Smooth muscle cell (in vitro differentiated cells): ENCODE data around the gene CTIF. TPM values are rescaled to one million over a fixed set of nuclear protein-coding genes. Genes with fewer than 3 reads are reported as not detected.

Experiments used
- DNase-seq: peaks from one replicate; lab custom pipeline; 2025; ENCODE audit not compliant: unreplicated experiment; lab: John Stamatoyannopoulos, UW
- H2AFZ ChIP-seq: fragments of 200-600 bp; sonication (generic); 2 replicates; pipeline ENCODE4 v1.6.0; 2016; ENCODE audit warnings: antibody characterized with exemption, low read depth, mild to moderate bottlenecking
- H3F3A ChIP-seq: fragments of 200-600 bp; sonication (generic); 2 replicates; pipeline ENCODE4 v1.6.0; 2017; ENCODE audit warnings: antibody characterized with exemption, low read depth
- H3K27ac ChIP-seq: fragments of 200-600 bp; sonication (generic); 2 replicates; pipeline ENCODE4 v1.5.1; 2016; ENCODE audit warnings: low read depth, mild to moderate bottlenecking
- H3K27me3 ChIP-seq: fragments of 200-600 bp; sonication (generic); 2 replicates; pipeline ENCODE4 v1.6.1; 2016; ENCODE audit warnings: low read depth, mild to moderate bottlenecking
- H3K36me3 ChIP-seq: fragments of 200-600 bp; sonication (generic); 2 replicates; pipeline ENCODE4 v1.5.1; 2016; ENCODE audit warnings: low read depth
- H3K4me1 ChIP-seq: fragments of 200-600 bp; sonication (generic); 2 replicates; pipeline ENCODE4 v1.5.1; 2016; ENCODE audit warnings: low read depth
- H3K4me2 ChIP-seq: fragments of 200-600 bp; sonication (generic); 2 replicates; pipeline ENCODE4 v1.6.0; 2016; ENCODE audit warnings: mild to moderate bottlenecking
- H3K4me3 ChIP-seq: fragments of 200-600 bp; sonication (generic); 2 replicates; pipeline ENCODE4 v1.5.1; 2016; ENCODE audit warnings: mild to moderate bottlenecking
- H3K79me2 ChIP-seq: fragments of 200-600 bp; sonication (generic); 2 replicates; pipeline ENCODE4 v1.6.0; 2016; ENCODE audit warnings: low read depth, mild to moderate bottlenecking
- H3K9ac ChIP-seq: fragments of 200-600 bp; sonication (generic); 2 replicates; pipeline ENCODE4 v1.6.0; 2016; ENCODE audit warnings: low read depth
- H3K9me3 ChIP-seq: fragments of 200-600 bp; sonication (generic); replicated peaks from 2 replicates; pipeline ENCODE4 v1.5.1; 2016; ENCODE audit warnings: low read depth
- H4K20me1 ChIP-seq: fragments of 200-600 bp; sonication (generic); 2 replicates; pipeline ENCODE4 v1.6.0; 2016; ENCODE audit warnings: low read depth
- CTCF ChIP-seq: fragments of 200-600 bp; sonication (generic); IDR thresholded peaks from 2 replicates; pipeline ENCODE4 v1.5.1; 2017; ENCODE audit warnings: borderline replicate concordance, mild to moderate bottlenecking, antibody characterized with exemption; ENCODE audit not compliant: insufficient read depth, poor library complexity, severe bottlenecking
- WGBS: methylation state at CpG from one replicate; pipeline ENCODE4 v1.1.7; 2016; ENCODE audit warnings: low lambda C conversion rate; 5-methylcytosine and 5-hydroxymethylcytosine counted together
- polyA plus RNA-seq: library from polyadenylated mRNA; unstranded; fragments of >200 nt; fragmentation: Nextera tagmentation; extraction: Ambion mirVana; gene quantifications from 2 replicates; pipeline ENCODE4 v1.2.1, GENCODE V29; 2016
- total RNA-seq: library from RNA; depleted of rRNA; stranded (reverse); fragments of >200 nt; gene quantifications from 2 replicates; pipeline ENCODE4 v1.2.3, GENCODE V29; 2014

CTIF gene
- total and polyA plus RNA-seq, 2 experiments from 2014 or later: 22.2 to 25.3 TPM

- H3K9ac ChIP-seq: peak overlapping the region; percentile 82
- peaks cover 36% of the 10 kb centered on the region for H3F3A ChIP-seq
- no peaks in the 10 kb centered on the region for H3K36me3 ChIP-seq
- H3K4me2 ChIP-seq: peak overlapping the region; percentile 69
- no peak for DNase-seq
- H4K20me1 ChIP-seq: no peaks in the 10 kb centered on the region
- peaks cover 23% of the 10 kb centered on the region for H3K79me2 ChIP-seq
- no peak for TF ChIP-seq CTCF
- H3K4me1 ChIP-seq: peaks cover 55% of the 10 kb centered on the region
- no peaks in the 10 kb centered on the region for H3K9me3 ChIP-seq
- H3K27me3 ChIP-seq: no peaks in the 10 kb centered on the region
- WGBS: 79% methylated on average over 7 of the region's 7 CpGs
- no peak overlapping the region for H2AFZ ChIP-seq
- peak overlapping the region; percentile 97 for H3K27ac ChIP-seq
- no peak overlapping the region for H3K4me3 ChIP-seq
Measured at GRCh38 chr18:48779462-48779861, 240.6 kb downstream of the CTIF start.

GRCh38 chr18:48780201-48780912 is 241.5 kb downstream of the CTIF start:
- Histone ChIP-seq H3K27ac (peak overlapping the region; percentile 97), H3K4me3 (no peak overlapping the region), H3F3A (peaks cover 36% of the 10 kb centered on the region), H3K79me2 (peaks cover 23% of the 10 kb centered on the region), H3K9ac (peak overlapping the region; percentile 82), H2AFZ (no peak overlapping the region), H3K36me3 (no peaks in the 10 kb centered on the region), H3K4me1 (peaks cover 55% of the 10 kb centered on the region), H3K27me3 (no peaks in the 10 kb centered on the region), H3K9me3 (no peaks in the 10 kb centered on the region), H4K20me1 (no peaks in the 10 kb centered on the region), H3K4me2 (peak overlapping the region; percentile 69)
- TF ChIP-seq CTCF: no peak
- no peak for DNase-seq
- WGBS: 31% methylated on average over 17 of the region's 17 CpGs

GRCh38 chr18:48780913-48781162 is 242.0 kb downstream of the CTIF start:
- WGBS: 51% methylated on average over 3 of the region's 3 CpGs
- TF ChIP-seq CTCF: no peak
- H3K27me3 ChIP-seq: no peaks in the 10 kb centered on the region
- peaks cover 36% of the 10 kb centered on the region for H3F3A ChIP-seq
- H4K20me1 ChIP-seq: no peaks in the 10 kb centered on the region
- no peak overlapping the region for H2AFZ ChIP-seq
- H3K79me2 ChIP-seq: peaks cover 23% of the 10 kb centered on the region
- peaks cover 55% of the 10 kb centered on the region for H3K4me1 ChIP-seq
- H3K9me3 ChIP-seq: no peaks in the 10 kb centered on the region
- H3K9ac ChIP-seq: peak overlapping the region; percentile 82
- peak overlapping the region; percentile 69 for H3K4me2 ChIP-seq
- peak overlapping the region; percentile 97 for H3K27ac ChIP-seq
- H3K36me3 ChIP-seq: no peaks in the 10 kb centered on the region
- H3K4me3 ChIP-seq: no peak overlapping the region
- no peak for DNase-seq

GRCh38 chr18:48781163-48781987 is 242.5 kb downstream of the CTIF start:
- peak; percentile 82 for DNase-seq
- Histone ChIP-seq H2AFZ (no peak overlapping the region), H3F3A (peaks cover 39% of the 10 kb centered on the region), H4K20me1 (no peaks in the 10 kb centered on the region), H3K36me3 (no peaks in the 10 kb centered on the region), H3K27ac (peak overlapping the region; percentile 97), H3K4me3 (peak overlapping the region; percentile 19), H3K4me2 (peak overlapping the region; percentile 69), H3K9me3 (no peaks in the 10 kb centered on the region), H3K79me2 (peaks cover 23% of the 10 kb centered on the region), H3K9ac (peak overlapping the region; percentile 82), H3K27me3 (no peaks in the 10 kb centered on the region), H3K4me1 (peaks cover 55% of the 10 kb centered on the region)
- WGBS: 4% methylated on average over 28 of the region's 28 CpGs
- no peak for TF ChIP-seq CTCF
